Muscle layer of duodenum (tissue), 2 donors: ENCODE results near the gene ATP5PD.
A peak's percentile ranks its signal among the peaks of the same experiment; 100 is the strongest.

Experiments used
- H3K27ac ChIP-seq: one replicate; pipeline ENCODE4 v1.7.0; 2013; ENCODE audit warnings: mild to moderate bottlenecking, low read length
- H3K27me3 ChIP-seq: one replicate; pipeline ENCODE4 v1.7.0; 2013; ENCODE audit warnings: low read depth, mild to moderate bottlenecking, control low read depth, low read length
- H3K36me3 ChIP-seq, 2 donors: one replicate each; pipeline ENCODE4 v1.7.0; 2013; ENCODE audit warnings: low read length in 2 of 2, control low read depth in 1 of 2, mild to moderate bottlenecking in 1 of 2; ENCODE audit not compliant: insufficient read depth in 2 of 2, control insufficient read depth in 1 of 2
- H3K4me1 ChIP-seq, 2 donors: one replicate each; pipeline ENCODE4 v1.7.0; 2013; ENCODE audit warnings: low read length in 2 of 2, mild to moderate bottlenecking in 2 of 2, control low read depth in 1 of 2, moderate library complexity in 1 of 2; ENCODE audit not compliant: insufficient read depth in 2 of 2, control insufficient read depth in 1 of 2
- H3K4me3 ChIP-seq, 2 donors: one replicate each; pipeline ENCODE4 v1.7.0; 2013; ENCODE audit warnings: low read length in 2 of 2, low read depth in 1 of 2, mild to moderate bottlenecking in 1 of 2
- H3K9me3 ChIP-seq, 2 donors: one replicate each; pipeline ENCODE4 v1.7.0; 2013; ENCODE audit warnings: low read length in 2 of 2, control low read depth in 1 of 2, mild to moderate bottlenecking in 1 of 2; ENCODE audit not compliant: control insufficient read depth in 1 of 2
- donor health status: healthy.

ATP5PD gene

GRCh38 chr17:75046407-75047289, at the start of gene ATP5PD, which contains the start of gene KCTD2:
ATP5PD (minus strand) TSS chr17:75046969; CDS start chr17:75042650, 4,319 bp downstream.
KCTD2 (plus strand) TSS chr17:75047225; CDS start chr17:75047251, 26 bp downstream.
- peak within 1 kb of the TSS; percentile 93 for H3K27ac ChIP-seq
- H3K4me1 ChIP-seq = peaks cover 5 to 25% of the 10 kb centered on the region in 2 donors
- peak within 1 kb of the TSS; percentile 78 to 81 for H3K4me3 ChIP-seq
- no peaks in the 10 kb centered on the region for H3K9me3 ChIP-seq
- H3K36me3 ChIP-seq = peaks cover 6 to 18% of the 10 kb centered on the region in 2 donors
- no peaks in the 10 kb centered on the region for H3K27me3 ChIP-seq

GRCh38 chr17:75096082-75096625, 49.4 kb upstream of the ATP5PD start:
- peaks cover 3 to 13% of the 10 kb centered on the region in 2 donors for H3K4me1 ChIP-seq
- no peak overlapping the region for H3K27ac ChIP-seq
- H3K36me3 ChIP-seq = peaks cover 5 to 16% of the 10 kb centered on the region in 2 donors
- H3K9me3 ChIP-seq = no peaks in the 10 kb centered on the region
- H3K4me3 ChIP-seq = no peak overlapping the region
- no peaks in the 10 kb centered on the region for H3K27me3 ChIP-seq

- Histone ChIP-seq H3K27me3 (no peaks in the 10 kb centered on the region), H3K27ac (no peak overlapping the region), H3K36me3 (peaks cover 0 to 7% of the 10 kb centered on the region in 2 donors), H3K4me1 (peaks cover 3 to 19% of the 10 kb centered on the region in 2 donors), H3K9me3 (no peaks in the 10 kb centered on the region), H3K4me3 (no peak overlapping the region)
These were observed 48.2 kb upstream of the ATP5PD start for GRCh38 chr17:75094871-75095399.

GRCh38 chr17:75093548-75094158, 46.9 kb upstream of the ATP5PD start:
- no peaks in the 10 kb centered on the region for H3K27me3 ChIP-seq
- H3K36me3 ChIP-seq = peaks cover 0 to under 1% of the 10 kb centered on the region in 2 donors
- H3K4me3 ChIP-seq = no peak overlapping the region
- peak overlapping the region; percentile 40 for H3K27ac ChIP-seq
- H3K4me1 ChIP-seq = peaks cover 3 to 19% of the 10 kb centered on the region in 2 donors
- H3K9me3 ChIP-seq = no peaks in the 10 kb centered on the region

GRCh38 chr17:75091855-75092327, 45.1 kb upstream of the ATP5PD start:
- H3K4me3 ChIP-seq = no peak overlapping the region
- H3K27ac ChIP-seq = peak overlapping the region; percentile 80
- no peaks in the 10 kb centered on the region for H3K27me3 ChIP-seq
- H3K36me3 ChIP-seq = no peaks in the 10 kb centered on the region
- H3K4me1 ChIP-seq = peaks cover 3 to 19% of the 10 kb centered on the region in 2 donors
- H3K9me3 ChIP-seq = no peaks in the 10 kb centered on the region

GRCh38 chr17:75090871-75091854, 44.4 kb upstream of the ATP5PD start:
- Histone ChIP-seq H3K27me3 (no peaks in the 10 kb centered on the region), H3K27ac (peak overlapping the region; percentile 80), H3K4me3 (no peak overlapping the region), H3K4me1 (peaks cover 3 to 19% of the 10 kb centered on the region in 2 donors), H3K9me3 (no peaks in the 10 kb centered on the region), H3K36me3 (no peaks in the 10 kb centered on the region)

- no peaks in the 10 kb centered on the region for H3K9me3 ChIP-seq
- peak overlapping the region; percentile 55 to 59 for H3K4me3 ChIP-seq
- peak overlapping the region; percentile 79 for H3K27ac ChIP-seq
- no peaks in the 10 kb centered on the region for H3K27me3 ChIP-seq
- H3K36me3 ChIP-seq = no peaks in the 10 kb centered on the region
- H3K4me1 ChIP-seq = peaks cover 3 to 19% of the 10 kb centered on the region in 2 donors
These were observed 42.0 kb upstream of the ATP5PD start for GRCh38 chr17:75088465-75089417.

- Histone ChIP-seq H3K9me3 (no peaks in the 10 kb centered on the region), H3K36me3 (no peaks in the 10 kb centered on the region), H3K4me3 (peak within 1 kb of the TSS; percentile 55 to 59), H3K27ac (peak within 1 kb of the TSS; percentile 79), H3K27me3 (no peaks in the 10 kb centered on the region), H3K4me1 (peaks cover 0 to 15% of the 10 kb centered on the region in 2 donors)
These were observed 41.0 kb upstream of the ATP5PD start, which contains the start of gene SLC16A5 for GRCh38 chr17:75087558-75088453. SLC16A5 (plus strand) TSS chr17:75087954; CDS start chr17:75093637, 5,683 bp downstream.

GRCh38 chr17:75087182-75087557, 40.4 kb upstream of the ATP5PD start:
- Histone ChIP-seq H3K4me3 (peak overlapping the region; percentile 55 to 59), H3K27me3 (no peaks in the 10 kb centered on the region), H3K4me1 (peaks cover 0 to 15% of the 10 kb centered on the region in 2 donors), H3K27ac (peak overlapping the region; percentile 75), H3K9me3 (no peaks in the 10 kb centered on the region), H3K36me3 (no peaks in the 10 kb centered on the region)
